ENCODE measurements around the gene BABAM2.

- no peak for TF ChIP-seq CTCF (IDR thresholded peaks at IDR 0.05 in 4 of 5, conservative IDR thresholded peaks at IDR 0.05 in 1 of 5)
- TF ChIP-seq POLR2A (IDR thresholded peaks at IDR 0.05), result no peak
These were observed 71.5 kb downstream of the BABAM2 start for GRCh38 chr2:27962006-27962405.

Measured in gastrocnemius medialis (tissue), 4 donors.